Measurements from ENCODE around the gene RAB3D.

The RAB3D gene

DNA sequence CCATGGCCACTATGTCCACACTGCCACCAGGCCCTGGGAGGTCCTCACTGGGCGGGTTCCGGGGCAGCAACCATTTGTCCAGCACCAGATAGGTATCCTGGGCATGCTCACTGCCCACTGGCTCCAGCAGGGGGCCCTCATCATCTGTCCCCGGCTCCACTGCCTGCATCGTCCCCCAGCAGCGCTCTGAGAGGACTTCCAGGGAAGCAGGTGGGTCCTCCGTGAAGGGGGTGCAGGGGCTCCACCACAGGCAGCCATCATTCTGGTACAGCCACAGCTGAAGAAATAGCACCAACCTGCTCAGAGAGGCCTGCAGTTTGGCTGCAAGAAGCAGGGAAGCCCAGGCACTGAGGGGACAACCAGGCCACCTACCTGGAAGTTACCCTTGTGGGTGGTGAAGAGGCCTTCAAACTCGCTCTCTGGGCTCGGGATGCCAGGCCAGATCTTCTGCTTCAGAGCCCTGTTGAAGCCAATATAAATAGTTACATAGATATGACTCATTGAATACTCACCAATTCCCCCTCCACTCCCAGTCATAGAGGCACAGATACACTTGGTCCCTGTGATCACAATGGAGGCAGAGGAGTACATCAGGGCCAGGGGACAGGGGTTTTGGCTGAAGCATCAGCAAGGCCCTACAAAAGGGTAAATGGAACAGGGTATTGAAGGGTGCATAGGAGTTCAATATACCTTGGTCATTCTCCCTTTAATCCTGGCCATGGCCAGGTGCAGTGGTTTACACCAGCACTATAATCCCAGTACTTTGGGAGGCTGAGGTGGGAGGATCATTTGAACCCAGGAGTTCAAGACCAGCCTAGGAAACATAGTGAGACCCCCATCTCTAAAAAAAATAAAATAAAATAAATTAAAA lies 39.1 kb upstream of the RAB3D start:
- Histone ChIP-seq H3K9ac (ENCODE audit: low read length in 2 of 2) (no peak overlapping the region), H3K4me1 (ENCODE audit: control insufficient read depth, insufficient read depth, low read length) (peaks cover 64% of the 10 kb centered on the region), H3K27me3 (ENCODE audit: control insufficient read depth in 1 of 2, insufficient read depth in 2 of 2, low read length in 2 of 2) (peaks cover 14 to 17% of the 10 kb centered on the region in 2 donors), H3K36me3 (ENCODE audit: control insufficient read depth in 2 of 2, insufficient read depth in 2 of 2, low read length in 2 of 2) (no peaks in the 10 kb centered on the region), H3K27ac (ENCODE audit: low read length) (no peak overlapping the region), H3K4me3 (ENCODE audit: low read length in 2 of 2) (no peak overlapping the region), H3K9me3 (ENCODE audit: control insufficient read depth in 2 of 2, low read length in 2 of 2) (no peaks in the 10 kb centered on the region)

DNA sequence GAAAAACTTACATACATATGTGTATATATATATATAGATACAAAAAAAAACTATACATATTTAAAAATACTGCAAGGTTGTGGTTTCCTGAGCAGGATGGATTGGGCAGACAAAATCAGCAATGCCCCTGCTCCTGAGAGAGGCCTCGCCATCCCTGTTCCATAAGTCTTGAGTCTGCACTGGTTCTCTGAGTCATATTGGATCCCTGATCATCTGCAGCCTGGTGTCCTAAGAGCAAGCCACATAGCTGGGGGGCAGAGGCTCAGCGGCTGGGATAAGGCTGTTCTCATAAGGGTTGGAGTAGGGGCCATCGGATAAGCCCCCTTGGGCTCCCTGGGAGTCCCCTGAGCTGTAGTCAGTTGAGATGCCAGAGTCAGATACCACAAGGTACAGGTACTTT lies 38.3 kb upstream of the RAB3D start:
- no peak overlapping the region for H3K27ac ChIP-seq (ENCODE audit: low read length)
- peaks cover 9% of the 10 kb centered on the region in 2 donors for H3K27me3 ChIP-seq (ENCODE audit: control insufficient read depth in 1 of 2, insufficient read depth in 2 of 2, low read length in 2 of 2)
- peaks cover 58% of the 10 kb centered on the region for H3K4me1 ChIP-seq (ENCODE audit: control insufficient read depth, insufficient read depth, low read length)
- no peaks in the 10 kb centered on the region for H3K36me3 ChIP-seq (ENCODE audit: control insufficient read depth in 2 of 2, insufficient read depth in 2 of 2, low read length in 2 of 2)
- no peak overlapping the region for H3K4me3 ChIP-seq (ENCODE audit: low read length in 2 of 2)
- no peaks in the 10 kb centered on the region for H3K9me3 ChIP-seq (ENCODE audit: control insufficient read depth in 2 of 2, low read length in 2 of 2)
- no peak overlapping the region for H3K9ac ChIP-seq (ENCODE audit: low read length in 2 of 2)

DNA sequence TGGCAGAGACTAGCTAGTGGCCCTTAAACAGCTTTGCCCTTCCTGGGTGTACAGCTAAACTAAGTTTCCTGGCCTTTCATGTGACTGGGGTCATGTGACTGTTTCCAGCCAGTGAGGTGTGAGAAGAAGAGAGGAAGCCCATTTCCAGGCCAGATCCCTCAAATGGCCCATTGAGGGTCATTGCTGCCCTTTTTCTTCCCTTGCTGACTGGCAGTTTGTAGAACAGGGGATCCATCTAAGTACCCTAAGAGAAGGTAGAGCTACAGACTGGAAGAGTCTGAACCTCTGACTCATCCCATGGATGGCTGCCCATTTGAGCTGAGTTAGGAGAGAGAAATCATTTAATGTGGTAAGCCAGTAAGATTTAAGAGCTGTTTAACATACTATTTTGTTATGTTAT lies 37.8 kb upstream of the RAB3D start:
- Histone ChIP-seq H3K27me3 (ENCODE audit: control insufficient read depth in 1 of 2, insufficient read depth in 2 of 2, low read length in 2 of 2) (peaks cover 6% of the 10 kb centered on the region in 2 donors), H3K36me3 (ENCODE audit: control insufficient read depth in 2 of 2, insufficient read depth in 2 of 2, low read length in 2 of 2) (no peaks in the 10 kb centered on the region), H3K27ac (ENCODE audit: low read length) (peak overlapping the region; percentile 31), H3K4me1 (ENCODE audit: control insufficient read depth, insufficient read depth, low read length) (peaks cover 57% of the 10 kb centered on the region), H3K9ac (ENCODE audit: low read length in 2 of 2) (no peak overlapping the region), H3K9me3 (ENCODE audit: control insufficient read depth in 2 of 2, low read length in 2 of 2) (no peaks in the 10 kb centered on the region), H3K4me3 (ENCODE audit: low read length in 2 of 2) (peak overlapping the region in 1 of 2 donors; percentile 31)

DNA sequence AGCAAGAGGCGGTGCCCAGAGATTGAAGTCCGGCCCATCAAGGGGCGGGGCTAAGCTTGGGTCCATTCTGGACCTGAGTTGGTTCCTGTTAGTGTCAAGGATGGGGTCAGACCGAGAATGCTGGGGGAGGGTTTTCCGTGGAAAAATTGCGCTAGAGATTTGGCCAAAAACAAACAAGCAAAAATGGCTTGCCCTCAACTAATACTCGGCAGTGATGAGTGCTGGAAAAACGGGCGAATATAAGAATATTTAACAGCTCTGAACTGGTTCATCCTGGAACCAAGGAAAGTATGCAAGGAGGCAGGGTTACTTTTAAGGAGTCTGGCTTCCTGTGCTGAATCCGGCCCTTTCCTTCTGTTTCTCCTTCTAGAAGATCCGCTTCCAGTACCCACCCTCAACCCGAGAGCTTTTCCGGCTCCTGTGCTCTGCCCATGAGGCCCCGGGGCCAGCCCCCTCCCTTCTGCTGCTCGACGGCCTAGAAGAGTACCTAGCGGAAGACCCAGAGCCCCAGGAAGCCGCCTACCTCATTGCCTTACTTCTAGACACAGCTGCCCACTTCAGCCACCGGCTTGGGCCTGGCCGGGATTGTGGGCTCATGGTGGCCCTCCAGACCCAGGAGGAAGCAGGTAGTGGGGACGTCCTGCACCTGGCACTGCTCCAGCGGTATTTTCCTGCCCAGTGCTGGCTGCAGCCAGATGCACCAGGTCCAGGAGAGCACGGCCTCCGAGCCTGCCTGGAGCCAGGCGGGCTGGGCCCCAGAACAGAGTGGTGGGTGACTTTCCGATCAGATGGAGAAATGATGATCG lies 35.9 kb upstream of the RAB3D start:
- no peaks in the 10 kb centered on the region for H3K36me3 ChIP-seq (ENCODE audit: control insufficient read depth in 2 of 2, insufficient read depth in 2 of 2, low read length in 2 of 2)
- H3K4me1 ChIP-seq (ENCODE audit: control insufficient read depth, insufficient read depth, low read length) = peaks cover 42% of the 10 kb centered on the region
- no peaks in the 10 kb centered on the region for H3K27me3 ChIP-seq (ENCODE audit: control insufficient read depth in 1 of 2, insufficient read depth in 2 of 2, low read length in 2 of 2)
- H3K9ac ChIP-seq (ENCODE audit: low read length in 2 of 2) = peak overlapping the region; percentile 64 to 82
- no peaks in the 10 kb centered on the region for H3K9me3 ChIP-seq (ENCODE audit: control insufficient read depth in 2 of 2, low read length in 2 of 2)
- peak overlapping the region; percentile 51 to 90 for H3K4me3 ChIP-seq (ENCODE audit: low read length in 2 of 2)
- H3K27ac ChIP-seq (ENCODE audit: low read length) = peak overlapping the region; percentile 94

DNA sequence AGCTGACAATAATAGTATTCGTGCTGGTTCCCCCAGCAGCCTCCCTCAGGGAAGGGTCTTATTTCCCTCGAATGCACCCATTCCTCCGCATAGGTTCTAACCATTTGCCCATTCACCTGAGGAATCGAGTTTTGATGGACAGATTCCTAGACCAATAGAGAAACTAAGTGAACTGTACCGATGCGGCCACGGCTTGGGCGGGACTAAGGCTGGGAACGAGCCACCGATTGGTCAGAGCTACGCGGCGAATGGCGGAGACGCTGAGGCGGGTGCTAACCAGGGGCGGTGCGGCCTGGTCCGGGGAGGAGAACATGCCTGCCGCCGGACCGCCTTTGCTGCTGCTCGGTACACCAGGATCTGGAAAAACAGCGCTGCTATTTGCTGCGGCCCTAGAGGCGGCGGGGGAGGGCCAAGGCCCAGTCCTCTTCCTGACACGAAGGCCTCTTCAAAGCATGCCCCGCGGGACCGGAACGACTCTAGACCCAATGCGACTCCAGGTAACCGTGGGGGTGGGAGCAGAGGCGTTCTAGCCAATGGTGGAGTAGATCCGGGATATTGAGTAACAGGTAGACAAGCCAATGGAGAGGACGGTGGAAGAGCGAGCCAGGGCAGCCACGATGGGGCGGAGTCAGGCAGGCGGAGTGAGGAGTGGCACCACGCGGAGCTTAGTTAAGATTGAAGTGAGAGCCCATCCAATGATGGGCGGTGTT lies 35.1 kb upstream of the RAB3D start, which contains the start of gene SWSAP1:
Gene SWSAP1 (plus strand): TSS at position 234 of the 710 bp plus-strand sequence. CDS start 15 bp downstream, at position 249.
- Histone ChIP-seq H3K27me3 (ENCODE audit: control insufficient read depth in 1 of 2, insufficient read depth in 2 of 2, low read length in 2 of 2) (no peaks in the 10 kb centered on the region), H3K27ac (ENCODE audit: low read length) (peak within 1 kb of the TSS; percentile 94), H3K9me3 (ENCODE audit: control insufficient read depth in 2 of 2, low read length in 2 of 2) (no peaks in the 10 kb centered on the region), H3K4me1 (ENCODE audit: control insufficient read depth, insufficient read depth, low read length) (peaks cover 39% of the 10 kb centered on the region), H3K4me3 (ENCODE audit: low read length in 2 of 2) (peak within 1 kb of the TSS; percentile 60 to 90), H3K9ac (ENCODE audit: low read length in 2 of 2) (peak within 1 kb of the TSS; percentile 68 to 95), H3K36me3 (ENCODE audit: control insufficient read depth in 2 of 2, insufficient read depth in 2 of 2, low read length in 2 of 2) (no peaks in the 10 kb centered on the region)

DNA sequence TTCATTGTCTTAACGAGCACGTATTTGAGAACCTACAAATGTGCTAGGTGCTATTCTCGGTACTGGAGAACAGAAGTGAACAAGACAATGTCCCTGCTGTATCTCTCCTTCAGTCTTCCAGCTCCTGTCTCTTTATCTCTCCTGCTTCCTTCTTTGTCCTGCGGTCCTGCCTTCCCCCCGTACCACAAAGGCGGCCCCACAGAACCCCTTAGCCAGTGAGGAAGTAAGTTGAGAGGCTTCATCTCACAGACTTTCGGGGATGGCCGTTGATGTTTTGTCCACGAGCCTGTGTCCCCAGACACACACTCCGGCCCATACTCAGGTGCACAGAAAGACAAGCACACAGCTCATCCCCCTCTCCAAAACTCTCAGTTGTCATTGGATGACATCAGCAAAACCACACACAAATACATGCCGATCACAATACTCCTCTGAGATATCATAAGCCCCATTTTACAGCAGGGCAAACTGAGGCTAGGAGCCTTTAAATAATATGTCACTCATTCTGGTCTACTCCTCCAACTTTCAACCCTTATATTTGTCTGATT lies 34.5 kb upstream of the RAB3D start:
- Histone ChIP-seq H3K9me3 (ENCODE audit: control insufficient read depth in 2 of 2, low read length in 2 of 2) (no peaks in the 10 kb centered on the region), H3K36me3 (ENCODE audit: control insufficient read depth in 2 of 2, insufficient read depth in 2 of 2, low read length in 2 of 2) (no peaks in the 10 kb centered on the region), H3K9ac (ENCODE audit: low read length in 2 of 2) (peak overlapping the region; percentile 48 to 68), H3K27me3 (ENCODE audit: control insufficient read depth in 1 of 2, insufficient read depth in 2 of 2, low read length in 2 of 2) (no peaks in the 10 kb centered on the region), H3K27ac (ENCODE audit: low read length) (peak overlapping the region; percentile 94), H3K4me1 (ENCODE audit: control insufficient read depth, insufficient read depth, low read length) (peaks cover 39% of the 10 kb centered on the region), H3K4me3 (ENCODE audit: low read length in 2 of 2) (peak overlapping the region; percentile 60 to 90)

DNA sequence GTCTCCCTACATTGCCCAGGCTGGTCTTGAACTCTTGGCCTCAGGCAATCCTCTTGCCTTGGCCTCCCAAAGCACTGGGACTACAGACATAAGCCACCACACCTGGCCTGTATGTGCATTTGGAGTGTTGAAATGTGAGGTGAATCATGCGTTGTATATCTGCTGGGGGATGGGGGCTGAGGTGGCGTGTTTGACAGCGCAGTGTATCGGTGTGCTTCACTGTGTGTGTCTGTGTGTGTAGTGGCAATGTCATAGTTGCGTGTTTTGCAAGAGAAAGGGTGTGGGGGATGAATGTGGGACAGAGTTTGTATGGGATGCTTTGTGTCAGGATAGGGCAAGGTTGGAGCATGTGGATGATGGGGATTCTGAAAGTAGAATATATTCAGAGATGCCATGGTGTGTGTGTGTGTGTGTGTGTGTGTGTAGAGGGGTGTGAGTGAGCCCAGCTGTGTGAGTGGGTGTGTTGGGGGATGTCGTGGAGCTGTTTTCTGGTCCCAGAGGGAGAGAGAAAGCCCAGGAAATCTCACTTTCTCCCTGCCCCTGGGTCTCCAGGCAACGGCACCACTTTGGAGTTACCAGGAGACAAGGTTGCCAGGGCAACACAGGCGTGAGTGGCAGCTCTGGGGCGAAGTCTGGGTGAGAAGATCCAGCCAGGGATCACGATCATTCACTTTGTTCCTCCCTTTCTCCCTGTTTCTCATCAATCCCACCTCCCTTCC lies 33.9 kb upstream of the RAB3D start:
- Histone ChIP-seq H3K9ac (ENCODE audit: low read length in 2 of 2) (no peak overlapping the region), H3K4me3 (ENCODE audit: low read length in 2 of 2) (no peak overlapping the region), H3K36me3 (ENCODE audit: control insufficient read depth in 2 of 2, insufficient read depth in 2 of 2, low read length in 2 of 2) (no peaks in the 10 kb centered on the region), H3K27ac (ENCODE audit: low read length) (no peak overlapping the region), H3K9me3 (ENCODE audit: control insufficient read depth in 2 of 2, low read length in 2 of 2) (no peaks in the 10 kb centered on the region), H3K4me1 (ENCODE audit: control insufficient read depth, insufficient read depth, low read length) (peaks cover 36% of the 10 kb centered on the region), H3K27me3 (ENCODE audit: control insufficient read depth in 1 of 2, insufficient read depth in 2 of 2, low read length in 2 of 2) (no peaks in the 10 kb centered on the region)

DNA sequence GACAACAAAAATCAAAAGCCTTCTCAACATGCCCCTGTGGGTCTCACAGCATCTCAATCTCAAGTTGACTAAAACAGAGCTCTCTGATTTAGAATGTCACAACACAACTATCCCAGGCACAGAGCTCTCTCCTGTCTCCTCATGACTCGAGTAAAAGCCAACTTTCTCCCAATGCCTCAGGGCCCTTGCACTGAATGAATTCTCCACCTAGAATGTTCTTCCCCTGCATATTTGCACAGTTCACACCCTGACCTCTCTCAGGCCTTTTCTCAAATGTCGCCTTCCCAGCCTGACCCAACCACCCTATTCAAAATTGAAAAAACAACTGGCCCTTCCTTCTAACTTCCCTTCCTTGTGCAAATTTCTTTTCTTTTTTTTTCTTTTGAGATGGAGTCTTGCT lies 31.3 kb upstream of the RAB3D start:
- no peaks in the 10 kb centered on the region for H3K9me3 ChIP-seq (ENCODE audit: control insufficient read depth in 2 of 2, low read length in 2 of 2)
- no peak overlapping the region for H3K4me3 ChIP-seq (ENCODE audit: low read length in 2 of 2)
- H3K4me1 ChIP-seq (ENCODE audit: control insufficient read depth, insufficient read depth, low read length) = peaks cover 16% of the 10 kb centered on the region

DNA sequence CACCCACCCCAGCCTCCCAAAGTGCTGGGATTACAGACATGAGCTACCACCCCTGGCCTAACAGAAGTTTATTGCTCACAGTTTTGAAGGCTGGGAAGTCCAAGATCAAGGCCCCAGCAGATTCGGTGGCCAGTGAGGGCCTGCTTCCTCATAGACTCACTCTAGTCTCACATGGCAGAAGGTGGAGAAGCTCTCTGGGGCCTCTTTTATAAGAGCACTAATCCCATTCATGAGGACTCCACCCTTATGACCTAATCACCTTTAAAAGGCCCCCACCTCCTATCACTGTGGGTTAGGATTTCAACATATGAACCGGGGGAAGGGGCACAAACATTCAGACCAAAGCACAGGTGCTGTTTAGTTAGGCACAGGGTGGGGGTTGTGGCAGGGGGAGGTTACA lies 28.1 kb upstream of the RAB3D start:
- no peak overlapping the region for H3K27ac ChIP-seq (ENCODE audit: low read length)
- peaks cover 11 to 14% of the 10 kb centered on the region in 2 donors for H3K36me3 ChIP-seq (ENCODE audit: control insufficient read depth in 2 of 2, insufficient read depth in 2 of 2, low read length in 2 of 2)
- no peaks in the 10 kb centered on the region for H3K4me1 ChIP-seq (ENCODE audit: control insufficient read depth, insufficient read depth, low read length)
- no peak overlapping the region for H3K4me3 ChIP-seq (ENCODE audit: low read length in 2 of 2)
- H3K27me3 ChIP-seq (ENCODE audit: control insufficient read depth in 1 of 2, insufficient read depth in 2 of 2, low read length in 2 of 2) = no peaks in the 10 kb centered on the region
- H3K9ac ChIP-seq (ENCODE audit: low read length in 2 of 2) = no peak overlapping the region
- no peaks in the 10 kb centered on the region for H3K9me3 ChIP-seq (ENCODE audit: control insufficient read depth in 2 of 2, low read length in 2 of 2)

More for the DNA sequence above, 31.3 kb upstream of the RAB3D start:
- Histone ChIP-seq H3K9ac (ENCODE audit: low read length in 2 of 2) (no peak overlapping the region), H3K27me3 (ENCODE audit: control insufficient read depth in 1 of 2, insufficient read depth in 2 of 2, low read length in 2 of 2) (no peaks in the 10 kb centered on the region), H3K27ac (ENCODE audit: low read length) (no peak overlapping the region), H3K36me3 (ENCODE audit: control insufficient read depth in 2 of 2, insufficient read depth in 2 of 2, low read length in 2 of 2) (peaks cover 0 to 2% of the 10 kb centered on the region in 2 donors)

All from stomach smooth muscle (tissue), 2 donors.